GM21528 (cell line): Measurements from ENCODE around the gene CHRNA3.
"Not testable (repeated sequence)": the region's sequence is repeated elsewhere in the genome, so short reads cannot be mapped to it uniquely, and the experiment has no call there.

Experiments used
- ATAC-seq: cut with Tn5 transposase; IDR thresholded peaks from one replicate; pipeline ENCODE4 v1.9.1; 2021; ENCODE audit warnings: mild to moderate bottlenecking, moderate library complexity; ENCODE audit not compliant: unreplicated experiment, low FRiP score

The CHRNA3 gene

GRCh38 chr15:78565097-78565950 lies 55.5 kb downstream of the CHRNA3 start, which contains the start of gene CHRNA5:
TSS of gene CHRNA5 (plus strand) at chr15:78565520. CDS start at chr15:78565720, 200 bp downstream.
- peak; percentile 58 for ATAC-seq

DNA sequence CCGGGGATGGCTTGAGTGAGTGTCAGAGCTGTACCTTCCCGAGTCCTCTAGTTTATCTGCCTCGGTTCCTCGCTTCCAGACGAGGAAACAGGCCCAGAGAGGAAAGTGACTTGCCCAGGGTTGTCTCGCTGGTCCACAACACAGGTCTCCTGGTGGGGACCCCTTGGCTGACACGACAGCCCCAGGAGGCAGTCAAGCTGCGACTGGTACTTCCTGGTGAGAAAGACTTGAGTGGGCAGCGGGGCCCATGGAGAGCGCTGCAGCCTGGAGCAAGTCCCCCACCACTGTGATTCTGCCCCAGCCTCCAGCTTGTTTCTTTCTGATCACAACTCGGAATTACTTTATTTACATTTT lies 56.1 kb downstream of the CHRNA3 start:
- peak; percentile 20 for ATAC-seq

DNA sequence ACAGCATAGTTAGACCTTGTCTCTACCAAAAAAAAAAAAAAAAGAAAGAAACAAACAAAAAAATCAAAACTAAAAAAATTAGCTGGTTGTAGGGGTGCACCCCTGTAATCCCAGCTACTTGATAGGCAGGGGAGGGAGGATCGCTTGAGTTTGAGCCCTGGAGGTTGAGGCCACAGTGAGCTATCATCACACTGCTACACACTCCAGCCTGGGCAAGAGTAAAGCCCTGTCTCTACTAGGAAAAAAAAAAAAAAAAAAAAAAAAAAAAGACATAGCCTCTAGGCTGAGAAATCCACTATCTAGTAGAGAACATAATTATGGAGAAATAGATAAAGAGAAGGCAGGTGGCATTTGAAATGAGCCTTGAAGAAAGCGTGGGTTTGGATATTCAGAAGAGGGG lies 57.7 kb downstream of the CHRNA3 start:
- ATAC-seq: no peak

DNA sequence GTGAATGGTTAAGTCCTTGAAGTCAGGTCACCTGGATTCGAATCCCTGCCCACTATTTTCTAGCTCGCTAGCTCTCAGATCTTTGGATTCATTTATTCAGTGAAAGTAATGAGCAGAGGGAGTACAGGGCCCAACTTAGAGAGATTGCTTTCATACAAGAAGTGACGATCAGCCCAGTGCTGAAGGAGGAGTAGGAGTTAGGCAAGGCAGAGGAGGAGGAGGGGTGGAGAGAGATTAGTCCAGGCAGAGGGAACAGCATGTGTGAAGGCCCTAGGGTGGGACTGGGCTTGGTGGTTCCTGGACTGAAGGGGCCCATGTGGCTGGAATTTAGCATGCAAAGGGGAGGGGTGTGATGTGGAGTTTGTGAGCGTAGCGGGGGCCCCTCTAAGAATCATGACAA lies 59.3 kb downstream of the CHRNA3 start:
- no peak for ATAC-seq

GRCh38 chr15:78560201-78560600 lies 60.6 kb downstream of the CHRNA3 start:
- ATAC-seq: not testable (repeated sequence)

GRCh38 chr15:78552597-78552996 lies 68.2 kb downstream of the CHRNA3 start:
- no peak for ATAC-seq

DNA sequence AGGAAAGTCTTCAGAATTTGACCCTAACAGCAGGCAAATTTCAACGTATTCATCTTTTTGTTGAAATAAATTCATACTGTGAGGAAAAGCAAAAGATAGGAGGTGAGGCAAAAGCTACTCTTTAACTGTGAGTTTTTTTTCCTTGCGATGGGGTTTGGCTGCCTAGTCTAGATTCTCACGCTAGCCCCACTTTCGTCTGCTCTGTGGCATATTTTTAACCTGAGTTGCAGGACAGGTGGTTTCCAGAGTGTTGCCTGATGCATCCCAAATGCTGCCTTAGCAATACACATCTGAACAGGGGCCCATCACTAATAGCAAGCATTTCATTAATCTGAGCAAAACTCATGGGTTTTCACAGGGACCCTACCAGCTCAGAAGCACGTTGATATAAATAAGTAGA lies 68.9 kb downstream of the CHRNA3 start:
- no peak for ATAC-seq

DNA sequence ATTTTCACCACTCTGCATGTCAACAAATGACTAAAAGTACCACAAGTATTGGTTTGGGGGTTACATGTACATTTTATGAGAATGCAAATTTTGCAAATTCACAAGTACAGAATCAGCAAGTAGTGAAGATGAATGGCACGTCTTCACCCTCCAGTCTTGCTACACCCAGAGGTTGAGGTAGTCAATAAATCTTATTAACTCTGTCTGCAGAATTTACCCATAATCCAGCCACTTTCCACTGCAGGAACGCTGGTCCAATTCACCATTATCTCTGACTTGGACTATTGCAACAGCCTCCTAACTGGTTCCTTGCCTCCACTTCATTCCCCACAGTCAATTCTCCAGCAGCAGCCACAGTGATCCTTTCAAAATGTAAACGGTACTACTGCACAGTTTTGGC lies 70.0 kb downstream of the CHRNA3 start:
- no peak for ATAC-seq

- no peak for ATAC-seq
Observed at GRCh38 chr15:78550194-78550593, 70.6 kb downstream of the CHRNA3 start.
